G401.6 (cell line): Measurements from ENCODE around the gene ZNF556.
"Not testable (repeated sequence)": the region's sequence is repeated elsewhere in the genome, so short reads cannot be mapped to it uniquely, and the experiment has no call there.

ENCODE experiments used
- FAIRE-seq: peaks from 2 replicates; lab custom pipeline; 2012; peaks lifted over from hg19 to GRCh38; lab: Jason Lieb, UNC

The ZNF556 gene

GRCh38 chr19:2854849-2855248 is 12.3 kb upstream of the ZNF556 start:
- FAIRE-seq, result no peak

- FAIRE-seq, result no peak
These were observed 10.6 kb upstream of the ZNF556 start for GRCh38 chr19:2856457-2857050.

GRCh38 chr19:2858864-2859263 is 8.3 kb upstream of the ZNF556 start:
- FAIRE-seq, result no peak

GRCh38 chr19:2863816-2864215 is 3.3 kb upstream of the ZNF556 start:
- no peak for FAIRE-seq

GRCh38 chr19:2865334-2866100 is 1.6 kb upstream of the ZNF556 start:
- no peak for FAIRE-seq

GRCh38 chr19:2866495-2867024 is 575 bp upstream of the ZNF556 start:
- FAIRE-seq, result no peak

GRCh38 chr19:2869618-2870017 is 2.5 kb downstream of the ZNF556 start:
- FAIRE-seq, result no peak

- not testable (repeated sequence) for FAIRE-seq
These were observed 5.0 kb downstream of the ZNF556 start for GRCh38 chr19:2872175-2872574.

GRCh38 chr19:2877398-2878331 is 10.5 kb downstream of the ZNF556 start:
- FAIRE-seq, result no peak

GRCh38 chr19:2883686-2884439 is 16.7 kb downstream of the ZNF556 start:
- no peak for FAIRE-seq

GRCh38 chr19:2885736-2886135 is 18.6 kb downstream of the ZNF556 start:
- no peak for FAIRE-seq

- peak; percentile 93 for FAIRE-seq
These were observed 20.3 kb downstream of the ZNF556 start for GRCh38 chr19:2887391-2887914.

- FAIRE-seq, result no peak
These were observed 21.6 kb downstream of the ZNF556 start for GRCh38 chr19:2888731-2889224.

GRCh38 chr19:2890531-2890930 is 23.4 kb downstream of the ZNF556 start:
- not testable (repeated sequence) for FAIRE-seq

GRCh38 chr19:2896694-2897093 is 29.6 kb downstream of the ZNF556 start:
- no peak for FAIRE-seq

GRCh38 chr19:2900296-2901252 is 33.4 kb downstream of the ZNF556 start, which contains the start of gene ZNF57:
Gene ZNF57, plus strand, starts transcription at chr19:2900928. Its CDS starts 118 bp downstream, at chr19:2901046.
- peak; percentile 98 for FAIRE-seq

GRCh38 chr19:2902590-2903218 is 35.6 kb downstream of the ZNF556 start:
- FAIRE-seq, result no peak

- not testable (repeated sequence) for FAIRE-seq
These were observed 36.2 kb downstream of the ZNF556 start for GRCh38 chr19:2903326-2903725.

- FAIRE-seq, result no peak
These were observed 38.9 kb downstream of the ZNF556 start for GRCh38 chr19:2905918-2906519.
